CD14-positive monocyte (primary cell): Measurements from ENCODE around the gene GABRQ. TPM values are rescaled to one million over a fixed set of nuclear protein-coding genes. Genes with fewer than 3 reads are reported as not detected.

Experiments
- DNase-seq, 3 donors: peaks; one replicate each; pipeline ENCODE4 v3.0.0-alpha.2; 2011 to 2022
- H2AFZ ChIP-seq: 2 replicates; pipeline ENCODE4 v1.6.0; 2012; ENCODE audit warnings: mild to moderate bottlenecking, low read depth, low read length, inconsistent platforms; ENCODE audit not compliant: insufficient read depth, poor library complexity, severe bottlenecking
- H3K27ac ChIP-seq, 2 donors: 1 replicate in 1 of 2; 2 replicates in 1 of 2; pipeline ENCODE4 v1.5.1; 2012 to 2013; ENCODE audit warnings: low read length in 2 of 2, control low read depth in 1 of 2, inconsistent platforms in 1 of 2, low read depth in 1 of 2, mild to moderate bottlenecking in 1 of 2
- H3K27me3 ChIP-seq, 2 donors: one replicate each; pipeline versions ENCODE4 v1.6.0 to v1.6.1; 2011 to 2013; ENCODE audit warnings: low read length in 2 of 2; ENCODE audit not compliant: control insufficient read depth in 2 of 2, insufficient read depth in 2 of 2
- H3K36me3 ChIP-seq, 2 donors: replicated peaks in 1 of 2; 1 replicate in 1 of 2; 2 replicates in 1 of 2; pipeline versions ENCODE4 v1.5.1 to v1.6.1; 2012 to 2013; ENCODE audit warnings: low read length in 2 of 2, control low read depth in 1 of 2, inconsistent platforms in 1 of 2, mild to moderate bottlenecking in 1 of 2; ENCODE audit not compliant: insufficient read depth in 2 of 2, control insufficient read depth in 1 of 2
- H3K4me1 ChIP-seq, 2 donors: 1 replicate in 1 of 2; 2 replicates in 1 of 2; pipeline versions ENCODE4 v1.5.1 to v1.6.1; 2012 to 2013; ENCODE audit warnings: low read length in 2 of 2, control low read depth in 1 of 2, inconsistent platforms in 1 of 2, mild to moderate bottlenecking in 1 of 2, moderate library complexity in 1 of 2; ENCODE audit not compliant: insufficient read depth in 2 of 2, control insufficient read depth in 1 of 2
- H3K4me2 ChIP-seq: replicated peaks from 2 replicates; pipeline ENCODE3; 2012; ENCODE audit warnings: low read length, moderate library complexity, mild to moderate bottlenecking; ENCODE audit not compliant: poor library complexity, severe bottlenecking; ENCODE audit errors: extremely low read depth
- H3K4me3 ChIP-seq, 3 experiments: fragments of 200-600 bp in 1 of 3; sonication (generic) in 1 of 3; replicated peaks in 1 of 3; 1 replicate in 2 of 3; 2 replicates in 1 of 3; pipeline ENCODE4 v1.5.1; 2011 to 2013; ENCODE audit warnings: low read length in 3 of 3, mild to moderate bottlenecking in 3 of 3, control low read depth in 2 of 3, low read depth in 2 of 3, inconsistent platforms in 1 of 3, moderate library complexity in 1 of 3
- H3K79me2 ChIP-seq: 2 replicates; pipeline ENCODE4 v1.6.0; 2012; ENCODE audit warnings: mild to moderate bottlenecking, control low read depth, inconsistent platforms, low read length, moderate library complexity; ENCODE audit not compliant: insufficient read depth
- H3K9ac ChIP-seq: 2 replicates; pipeline ENCODE4 v1.6.0; 2017; ENCODE audit warnings: low read length, mild to moderate bottlenecking; ENCODE audit not compliant: insufficient read depth, poor library complexity, severe bottlenecking
- H3K9me3 ChIP-seq, 2 donors: replicated peaks in 1 of 2; 1 replicate in 1 of 2; 2 replicates in 1 of 2; pipeline versions ENCODE4 v1.5.1 to v1.6.1; 2012 to 2013; ENCODE audit warnings: low read length in 2 of 2, control low read depth in 1 of 2; ENCODE audit not compliant: control insufficient read depth in 1 of 2, insufficient read depth in 1 of 2
- H4K20me1 ChIP-seq: 2 replicates; pipeline ENCODE4 v1.6.0; 2012; ENCODE audit warnings: mild to moderate bottlenecking, low read length, control low read depth, moderate library complexity; ENCODE audit not compliant: insufficient read depth
- H3K27ac Mint-ChIP-seq, 7 donors: one replicate each; pipeline ENCODE4 v1.8.0; 2020; ENCODE audit warnings: mild to moderate bottlenecking in 7 of 7, mixed read lengths in 7 of 7, moderate library complexity in 6 of 7, inconsistent platforms in 2 of 7
- H3K27me3 Mint-ChIP-seq, 3 donors: one replicate each; pipeline ENCODE4 v1.8.0; 2021 to 2022; ENCODE audit warnings: low read depth in 3 of 3, mild to moderate bottlenecking in 3 of 3, mixed read lengths in 3 of 3, moderate library complexity in 3 of 3, inconsistent platforms in 1 of 3
- H3K36me3 Mint-ChIP-seq, 2 donors: one replicate each; pipeline ENCODE4 v1.8.0; 2020; ENCODE audit warnings: mixed read lengths in 2 of 2, inconsistent platforms in 1 of 2, mild to moderate bottlenecking in 1 of 2
- H3K4me1 Mint-ChIP-seq: one replicate; pipeline ENCODE4 v1.8.0; 2020; ENCODE audit warnings: mild to moderate bottlenecking, mixed read lengths
- H3K4me3 Mint-ChIP-seq, 2 donors: one replicate each; pipeline ENCODE4 v1.8.0; 2020; ENCODE audit warnings: mild to moderate bottlenecking in 2 of 2, mixed read lengths in 2 of 2, moderate library complexity in 1 of 2
- H3K9me3 Mint-ChIP-seq, 7 donors: one replicate each; pipeline ENCODE4 v1.8.0; 2020 to 2022; ENCODE audit warnings: mixed read lengths in 7 of 7, mild to moderate bottlenecking in 6 of 7, moderate library complexity in 6 of 7, inconsistent platforms in 2 of 7
- CTCF ChIP-seq: fragments of 200-600 bp; IDR thresholded peaks from one replicate; pipeline ENCODE4 v1.8.0; 2022; ENCODE audit warnings: antibody characterized with exemption, mild to moderate bottlenecking
- WGBS: methylation state at CpG from one replicate; pipeline ENCODE4 v1.1.5; 2013; ENCODE audit warnings: missing lambda C conversion rate; ENCODE audit not compliant: insufficient coverage; 5-methylcytosine and 5-hydroxymethylcytosine counted together
- intact Hi-C, 2 donors: fragments of 100-400 bp; cut with micrococcal nuclease; formaldehyde crosslinking; loops; one replicate each; pipeline versions ENCODE4 v1.15.0 to v1.15.1; 2023
- polyA minus RNA-seq: library from RNA; depleted of rRNA, polyadenylated mRNA; stranded (reverse); fragments of >200 nt; gene quantifications from 2 replicates; pipeline ENCODE4 v1.2.3, GENCODE V29; 2012
- polyA plus RNA-seq, 3 donors: library from polyadenylated mRNA; depleted of rRNA in 1 of 3; unstranded in 2 of 3; stranded (reverse) in 1 of 3; fragments of 300-500 nt in 2 of 3; fragments of >200 nt in 1 of 3; fragmentation: Illumina TruSeq in 2 of 3; gene quantifications; 1 replicate in 2 of 3; 2 replicates in 1 of 3; pipeline ENCODE4 v1.2.3, GENCODE V29; 2012 to 2021
- total RNA-seq, 12 experiments: library from RNA in 1 of 12; stranded (reverse) in 1 of 12; fragments of 120-200 nt in 1 of 12; gene quantifications; one replicate each; pipeline ENCODE4 v1.2.4 and lab custom pipeline; 2013 to 2026; ENCODE audit warnings: mixed read lengths in 6 of 12, inconsistent platforms in 1 of 12

The GABRQ gene
- not detected for total RNA-seq (2013)
- polyA plus RNA-seq = not detected
- polyA minus RNA-seq = not detected in 2 replicates
- total RNA-seq (lab: John Stamatoyannopoulos, UW) = 0 to 1.3 (median 0) reads per million in 11 experiments

GRCh38 chrX:152637649-152638442, at the start of gene GABRQ:
Gene GABRQ, plus strand, starts transcription at chrX:152637895. Its CDS starts 308 bp downstream, at chrX:152638203.
- H3K4me3 ChIP-seq = no peak within 1 kb of the TSS
- H3K4me2 ChIP-seq = no peak within 1 kb of the TSS
- H3K79me2 ChIP-seq = no peaks in the 10 kb centered on the region
- Mint-ChIP-seq H3K36me3 (no peaks in the 10 kb centered on the region), H3K9me3 (peaks cover 0 to 5% (median 2%) of the 10 kb centered on the region in 7 donors), H3K4me3 (peak within 1 kb of the TSS in 1 of 2 donors; percentile 67), H3K4me1 (no peaks in the 10 kb centered on the region), H3K27ac (no peak within 1 kb of the TSS), H3K27me3 (peaks cover 23 to 40% (median 32%) of the 10 kb centered on the region in 3 donors)
- peaks cover 14 to 38% of the 10 kb centered on the region in 2 donors for H3K27me3 ChIP-seq
- intact Hi-C loops = no loop called here
- H3K27ac ChIP-seq = no peak within 1 kb of the TSS
- no peak for DNase-seq
- H4K20me1 ChIP-seq = no peaks in the 10 kb centered on the region
- H3K9ac ChIP-seq = no peak within 1 kb of the TSS
- H3K36me3 ChIP-seq = no peaks in the 10 kb centered on the region
- no peaks in the 10 kb centered on the region for H3K4me1 ChIP-seq
- H3K9me3 ChIP-seq = no peaks in the 10 kb centered on the region
- no peak for TF ChIP-seq CTCF
- 3% methylated on average over 43 of the region's 64 CpGs for WGBS
- H2AFZ ChIP-seq = no peak within 1 kb of the TSS

GRCh38 chrX:152588206-152588605, 49.5 kb upstream of the GABRQ start:
- no peaks in the 10 kb centered on the region for H3K79me2 ChIP-seq
- no peak overlapping the region for H3K4me2 ChIP-seq
- H3K27ac ChIP-seq = no peak overlapping the region
- Mint-ChIP-seq H3K27ac (no peak overlapping the region), H3K36me3 (no peaks in the 10 kb centered on the region), H3K27me3 (no peaks in the 10 kb centered on the region), H3K4me3 (no peak overlapping the region), H3K9me3 (peaks cover 0 to 5% (median 1%) of the 10 kb centered on the region in 7 donors), H3K4me1 (no peaks in the 10 kb centered on the region)
- H3K27me3 ChIP-seq = no peaks in the 10 kb centered on the region
- intact Hi-C loops = no loop called here
- H3K9me3 ChIP-seq = no peaks in the 10 kb centered on the region
- no peak for TF ChIP-seq CTCF
- no peak overlapping the region for H3K9ac ChIP-seq
- no peak for DNase-seq
- H3K36me3 ChIP-seq = no peaks in the 10 kb centered on the region
- H4K20me1 ChIP-seq = no peaks in the 10 kb centered on the region
- no peaks in the 10 kb centered on the region for H3K4me1 ChIP-seq
- no peak overlapping the region for H3K4me3 ChIP-seq
- no peak overlapping the region for H2AFZ ChIP-seq
